ENCODE data around the gene CARD10.

Gene CARD10

GRCh38 chr22:37519268-37520195, at the start of gene CARD10:
Gene CARD10, minus strand, starts transcription at chr22:37519415. Its CDS starts 215 bp downstream, at chr22:37519200.
- no peak for DNase-seq

- no peak for DNase-seq
These were observed 49.3 kb upstream of the CARD10 start for GRCh38 chr22:37568448-37569008.

- DNase-seq: no peak
These were observed 48.8 kb upstream of the CARD10 start for GRCh38 chr22:37568012-37568411.

GRCh38 chr22:37566903-37567798, 47.9 kb upstream of the CARD10 start:
- DNase-seq: peak; percentile 53

GRCh38 chr22:37566329-37566837, 47.2 kb upstream of the CARD10 start:
- DNase-seq: no peak

- DNase-seq: no peak
These were observed 46.6 kb upstream of the CARD10 start for GRCh38 chr22:37565830-37566229.

GRCh38 chr22:37564111-37564711, 45.0 kb upstream of the CARD10 start:
- no peak for DNase-seq

- peak; percentile 91 for DNase-seq
These were observed 44.2 kb upstream of the CARD10 start for GRCh38 chr22:37563153-37564081.

- DNase-seq: no peak
These were observed 43.0 kb upstream of the CARD10 start for GRCh38 chr22:37562049-37562875.

GRCh38 chr22:37561212-37562048, 42.2 kb upstream of the CARD10 start:
- peak; percentile 86 for DNase-seq

GRCh38 chr22:37560608-37561211, 41.5 kb upstream of the CARD10 start:
- DNase-seq: peak; percentile 66

GRCh38 chr22:37559901-37560607, 40.8 kb upstream of the CARD10 start, which contains the start of gene CDC42EP1:
Gene CDC42EP1, plus strand, starts transcription at chr22:37560480. Its CDS starts 5,870 bp downstream, at chr22:37566350.
- peak; percentile 61 for DNase-seq

- no peak for DNase-seq
These were observed 40.3 kb upstream of the CARD10 start for GRCh38 chr22:37559521-37559900.

- no peak for DNase-seq
These were observed 39.6 kb upstream of the CARD10 start for GRCh38 chr22:37558815-37559214.

GRCh38 chr22:37557321-37558001, 38.2 kb upstream of the CARD10 start:
- DNase-seq: no peak

- DNase-seq: no peak
These were observed 37.5 kb upstream of the CARD10 start for GRCh38 chr22:37556710-37557109.

GRCh38 chr22:37555029-37555428, 35.8 kb upstream of the CARD10 start:
- no peak for DNase-seq

- DNase-seq: no peak
These were observed 34.5 kb upstream of the CARD10 start for GRCh38 chr22:37553725-37554124.

Measured in fibroblast of skin of right quadriceps (primary cell).